ENCODE data around the gene AIM2. TPM values are rescaled to one million over a fixed set of nuclear protein-coding genes. Genes with fewer than 3 reads are reported as not detected.

AIM2 gene
- polyA plus RNA-seq, 1 donor (not counting 4 experiments of a cell fraction or from before 2014, with no cell fraction given): 0.33 TPM

GRCh38 chr1:159025043-159025442, 51.5 kb downstream of the AIM2 start:
- no peaks in the 10 kb centered on the region for H4K20me1 ChIP-seq (ENCODE audit: control insufficient read depth, extremely low read depth, insufficient read depth, low read length)
- FAIRE-seq (no peak), DNase-seq (ENCODE audit: low read depth, low spot score) (no peak)
- no peaks in the 10 kb centered on the region for H3K4me1 ChIP-seq (ENCODE audit: control insufficient read depth, extremely low read depth, insufficient read depth, low read length)
- dilution Hi-C loops (cut with MboI; ENCODE audit: extremely low pct_ligation_motif_present, low sequenced_read_pairs): no loop called here
- peaks cover 2 to 28% of the 10 kb centered on the region in 2 experiments for H3K36me3 ChIP-seq (ENCODE audit: control insufficient read depth in 2 of 2, extremely low read depth in 1 of 2, insufficient read depth in 2 of 2, low read length in 2 of 2)
- H3K4me3 ChIP-seq (ENCODE audit: control insufficient read depth in 2 of 3, extremely low read depth in 1 of 3, insufficient read depth in 2 of 3, low read depth in 1 of 3, low read length in 3 of 3): no peak overlapping the region
- H3K4me2 ChIP-seq (ENCODE audit: control insufficient read depth, extremely low read depth, insufficient read depth, low read depth, low read length): no peak overlapping the region
- H3K79me2 ChIP-seq (ENCODE audit: control insufficient read depth, insufficient read depth, low read length): peaks cover 74% of the 10 kb centered on the region
- TF ChIP-seq CTCF (optimal IDR thresholded peaks at IDR 0.05 in 1 of 3, IDR thresholded peaks at IDR 0.05 in 1 of 3, conservative IDR thresholded peaks at IDR 0.05 in 1 of 3; ENCODE audit: extremely low read depth in 1 of 3, insufficient read depth in 2 of 3, low read length in 3 of 3) (no peak), EZH2 (IDR thresholded peaks at IDR 0.05; ENCODE audit: low read length) (no peak)
- no peak overlapping the region for H2AFZ ChIP-seq (ENCODE audit: control insufficient read depth, low read length)
- H3K27ac ChIP-seq (ENCODE audit: control insufficient read depth, insufficient read depth, low read length): no peak overlapping the region
- H3K9ac ChIP-seq (ENCODE audit: control insufficient read depth, extremely low read depth, insufficient read depth, low read length): no peak overlapping the region
- H3K9me3 ChIP-seq (ENCODE audit: control insufficient read depth, low read depth, low read length): no peaks in the 10 kb centered on the region
- H3K27me3 ChIP-seq (ENCODE audit: control insufficient read depth, extremely low read depth, insufficient read depth, low read length): no peaks in the 10 kb centered on the region
- no peaks in the 10 kb centered on the region for H3K9me1 ChIP-seq (ENCODE audit: control insufficient read depth, extremely low read depth, insufficient read depth, low read length)

GRCh38 chr1:159023723-159024122, 52.8 kb downstream of the AIM2 start:
- H2AFZ ChIP-seq (ENCODE audit: control insufficient read depth, low read length): no peak overlapping the region
- H4K20me1 ChIP-seq (ENCODE audit: control insufficient read depth, extremely low read depth, insufficient read depth, low read length): no peaks in the 10 kb centered on the region
- H3K4me1 ChIP-seq (ENCODE audit: control insufficient read depth, extremely low read depth, insufficient read depth, low read length): no peaks in the 10 kb centered on the region
- no peak overlapping the region for H3K4me2 ChIP-seq (ENCODE audit: control insufficient read depth, extremely low read depth, insufficient read depth, low read depth, low read length)
- H3K9me1 ChIP-seq (ENCODE audit: control insufficient read depth, extremely low read depth, insufficient read depth, low read length): no peaks in the 10 kb centered on the region
- H3K4me3 ChIP-seq (ENCODE audit: control insufficient read depth in 2 of 3, extremely low read depth in 1 of 3, insufficient read depth in 2 of 3, low read depth in 1 of 3, low read length in 3 of 3): no peak overlapping the region
- peaks cover 5 to 33% of the 10 kb centered on the region in 2 experiments for H3K36me3 ChIP-seq (ENCODE audit: control insufficient read depth in 2 of 2, extremely low read depth in 1 of 2, insufficient read depth in 2 of 2, low read length in 2 of 2)
- FAIRE-seq (no peak), DNase-seq (ENCODE audit: low read depth, low spot score) (no peak)
- H3K79me2 ChIP-seq (ENCODE audit: control insufficient read depth, insufficient read depth, low read length): peaks cover 68% of the 10 kb centered on the region
- no peak overlapping the region for H3K27ac ChIP-seq (ENCODE audit: control insufficient read depth, insufficient read depth, low read length)
- dilution Hi-C loops (cut with MboI; ENCODE audit: extremely low pct_ligation_motif_present, low sequenced_read_pairs): no loop called here
- no peak for TF ChIP-seq CTCF (optimal IDR thresholded peaks at IDR 0.05 in 1 of 3, IDR thresholded peaks at IDR 0.05 in 1 of 3, conservative IDR thresholded peaks at IDR 0.05 in 1 of 3; ENCODE audit: extremely low read depth in 1 of 3, insufficient read depth in 2 of 3, low read length in 3 of 3)
- no peak for TF ChIP-seq EZH2 (IDR thresholded peaks at IDR 0.05; ENCODE audit: low read length)
- H3K9me3 ChIP-seq (ENCODE audit: control insufficient read depth, low read depth, low read length): no peaks in the 10 kb centered on the region
- H3K27me3 ChIP-seq (ENCODE audit: control insufficient read depth, extremely low read depth, insufficient read depth, low read length): no peaks in the 10 kb centered on the region
- H3K9ac ChIP-seq (ENCODE audit: control insufficient read depth, extremely low read depth, insufficient read depth, low read length): no peak overlapping the region
